GM18951 (cell line): ENCODE measurements around the gene DNHD1.

ENCODE experiments used
- POLR2A ChIP-seq: IDR thresholded peaks from 4 replicates; pipeline ENCODE4 v1.6.1; 2011; ENCODE audit warnings: mild to moderate bottlenecking; ENCODE audit not compliant: insufficient read length, insufficient read depth; ENCODE audit errors: extremely low read depth
- in situ Hi-C: fragments of 300-500 bp; cut with MboI; formaldehyde crosslinking; loops from one replicate; pipeline ENCODE4 v1.12.0; 2022; ENCODE audit warnings: low sequenced_read_pairs, mixed read lengths, inconsistent platforms; ENCODE audit not compliant: unreplicated experiment

Gene DNHD1

GRCh38 chr11:6547177-6547576 lies 50.1 kb downstream of the DNHD1 start:
- TF ChIP-seq POLR2A, result no peak
- in situ Hi-C loops, result no loop called here

GRCh38 chr11:6548121-6548520 lies 51.0 kb downstream of the DNHD1 start:
- in situ Hi-C loops, result no loop called here
- no peak for TF ChIP-seq POLR2A

- in situ Hi-C loops, result no loop called here
- no peak for TF ChIP-seq POLR2A
These were observed 51.6 kb downstream of the DNHD1 start for GRCh38 chr11:6548641-6549040.

- in situ Hi-C loops, result no loop called here
- no peak for TF ChIP-seq POLR2A
These were observed 56.6 kb downstream of the DNHD1 start for GRCh38 chr11:6553634-6554033.

DNA sequence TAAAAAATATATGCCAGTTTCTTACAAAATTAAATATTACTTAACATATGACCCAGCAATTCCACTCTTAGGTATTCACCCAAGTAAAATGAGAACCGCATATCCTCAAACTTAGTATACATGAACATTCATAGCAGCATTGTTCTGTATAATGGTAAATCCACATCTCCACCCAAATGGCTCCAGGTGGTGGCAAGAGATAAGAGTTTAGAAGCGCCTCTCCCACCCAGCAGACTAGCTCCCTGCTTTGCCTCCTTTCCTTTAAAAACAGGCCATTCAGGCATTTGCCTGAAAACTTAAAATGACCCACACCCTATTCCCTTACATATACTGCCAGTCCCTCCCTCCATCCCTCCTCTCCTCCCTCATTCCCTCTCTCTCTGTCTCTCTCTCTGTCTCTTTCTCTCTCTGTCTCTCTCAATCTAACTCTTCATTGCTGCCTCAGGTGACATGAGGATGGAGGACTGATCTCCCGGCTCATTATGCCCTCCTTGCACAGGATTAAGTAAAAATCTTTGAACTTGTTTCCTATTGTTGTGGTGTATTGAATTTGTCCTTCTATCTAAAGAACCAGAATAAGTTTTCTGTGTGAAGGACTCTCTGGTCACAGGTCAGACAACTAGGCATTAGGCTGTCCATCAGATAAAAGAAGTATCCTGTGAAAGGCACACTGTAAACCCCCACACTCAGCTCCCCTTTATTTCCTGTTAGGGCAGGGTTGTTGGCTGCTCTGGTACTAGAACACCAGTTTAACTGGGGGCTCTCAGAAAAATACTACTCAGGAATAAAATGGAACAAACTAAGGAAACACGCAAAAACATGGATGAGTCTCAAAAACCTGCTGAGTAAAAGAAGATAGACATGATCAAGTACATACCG lies 58.0 kb downstream of the DNHD1 start:
- in situ Hi-C loops, result no loop called here
- TF ChIP-seq POLR2A, result no peak

- in situ Hi-C loops, result no loop called here
- TF ChIP-seq POLR2A, result no peak
These were observed 59.3 kb downstream of the DNHD1 start for GRCh38 chr11:6556139-6556949.

GRCh38 chr11:6557063-6557462 lies 60.0 kb downstream of the DNHD1 start:
- no peak for TF ChIP-seq POLR2A
- in situ Hi-C loops, result no loop called here

GRCh38 chr11:6557761-6558674 lies 60.9 kb downstream of the DNHD1 start:
- no peak for TF ChIP-seq POLR2A
- in situ Hi-C loops, result no loop called here

- in situ Hi-C loops, result no loop called here
- TF ChIP-seq POLR2A, result no peak
These were observed 62.3 kb downstream of the DNHD1 start for GRCh38 chr11:6559369-6559768.

DNA sequence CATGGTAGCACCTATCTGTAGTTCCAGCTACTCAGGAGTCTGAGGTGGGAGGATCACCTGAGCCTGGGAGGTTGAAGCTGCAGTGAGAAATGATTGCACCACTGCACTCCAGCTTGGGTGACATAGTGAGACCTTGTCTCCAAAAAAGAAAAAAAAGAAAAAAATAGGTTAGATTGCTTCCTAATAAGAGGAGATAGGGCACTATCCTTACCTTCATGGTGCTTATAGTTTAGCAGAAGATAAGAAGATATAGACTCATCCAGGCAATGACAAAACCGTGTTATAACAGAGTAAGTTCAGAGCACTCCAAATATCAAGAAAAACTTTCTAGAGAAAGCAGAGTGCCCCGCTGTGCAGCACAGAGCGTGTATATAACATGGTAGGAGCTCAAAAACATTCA lies 64.2 kb downstream of the DNHD1 start:
- in situ Hi-C loops, result no loop called here
- TF ChIP-seq POLR2A, result no peak

DNA sequence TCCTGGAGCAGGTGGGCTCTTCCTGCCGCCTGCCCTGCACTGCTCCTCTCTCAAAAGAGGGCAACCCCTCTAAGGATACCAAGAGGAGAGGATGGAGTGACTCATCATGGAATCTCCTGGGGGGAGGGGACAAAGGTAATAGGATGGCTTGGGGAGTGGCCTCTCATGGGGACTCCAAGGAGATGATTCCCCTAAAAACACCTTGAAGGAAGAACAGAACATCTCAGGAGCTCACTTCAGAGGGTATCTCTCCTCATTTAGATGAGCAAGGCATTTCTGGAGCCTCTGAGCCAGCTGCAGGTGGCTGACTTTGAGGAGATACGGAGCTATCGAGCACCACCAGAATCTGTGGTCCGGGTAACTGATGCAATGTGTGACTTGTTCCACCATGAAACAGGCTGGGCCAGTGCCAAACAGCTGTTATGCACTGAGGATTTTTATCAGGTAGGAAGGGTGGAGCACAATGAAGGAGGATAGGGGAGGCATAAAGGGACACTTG lies 66.1 kb downstream of the DNHD1 start:
- in situ Hi-C loops, result no loop called here
- TF ChIP-seq POLR2A, result no peak

DNA sequence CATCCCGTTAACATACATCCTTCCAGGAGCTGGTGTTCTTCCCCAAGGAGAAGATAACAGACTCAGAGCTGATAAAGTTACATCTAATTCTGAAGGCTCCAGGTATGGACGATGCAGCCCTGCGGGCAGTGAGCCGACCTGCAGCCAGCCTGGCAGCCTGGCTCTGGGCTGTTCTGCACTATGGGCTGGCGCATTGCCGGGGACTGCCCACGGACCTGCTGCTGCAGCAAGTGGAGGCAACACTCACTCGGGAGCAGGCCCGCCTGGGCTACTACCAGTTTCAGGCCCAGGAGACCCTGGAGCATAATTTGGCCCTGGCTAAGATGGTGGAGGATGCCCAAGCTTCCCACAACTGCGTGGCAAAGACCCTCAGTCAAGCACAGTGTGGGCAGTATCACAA lies 66.6 kb downstream of the DNHD1 start:
- in situ Hi-C loops, result no loop called here
- no peak for TF ChIP-seq POLR2A

DNA sequence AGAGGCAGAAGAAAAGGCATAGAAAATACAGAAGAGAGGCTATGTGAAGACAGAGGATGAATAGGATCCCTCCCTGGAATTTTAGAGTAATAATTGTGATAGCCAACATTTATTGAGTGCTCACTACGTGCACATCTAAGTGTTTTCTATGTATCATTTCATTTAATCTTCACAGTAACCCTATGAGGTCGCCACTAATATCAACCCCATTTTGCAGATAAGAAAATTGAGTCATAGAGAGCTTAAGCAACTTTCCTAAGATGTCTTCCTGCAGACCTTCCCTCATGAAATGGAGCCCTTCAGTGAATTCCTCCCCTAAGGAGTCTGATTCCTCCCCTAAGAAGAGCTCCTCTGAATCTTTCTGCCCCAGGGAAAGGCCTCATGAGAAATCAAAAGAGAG lies 68.2 kb downstream of the DNHD1 start:
- in situ Hi-C loops, result no loop called here
- no peak for TF ChIP-seq POLR2A
